HG03135 (cell line): ENCODE data around the gene SLC34A2.
A peak's percentile ranks its signal among the peaks of the same experiment; 100 is the strongest.
"Not testable (repeated sequence)": the region's sequence is repeated elsewhere in the genome, so short reads cannot be mapped to it uniquely, and the experiment has no call there.

Experiments used
- ATAC-seq: cut with Tn5 transposase; IDR thresholded peaks from one replicate; pipeline ENCODE4 v1.9.1; 2021; ENCODE audit warnings: mild to moderate bottlenecking, moderate library complexity; ENCODE audit not compliant: unreplicated experiment

SLC34A2 gene, protein sequence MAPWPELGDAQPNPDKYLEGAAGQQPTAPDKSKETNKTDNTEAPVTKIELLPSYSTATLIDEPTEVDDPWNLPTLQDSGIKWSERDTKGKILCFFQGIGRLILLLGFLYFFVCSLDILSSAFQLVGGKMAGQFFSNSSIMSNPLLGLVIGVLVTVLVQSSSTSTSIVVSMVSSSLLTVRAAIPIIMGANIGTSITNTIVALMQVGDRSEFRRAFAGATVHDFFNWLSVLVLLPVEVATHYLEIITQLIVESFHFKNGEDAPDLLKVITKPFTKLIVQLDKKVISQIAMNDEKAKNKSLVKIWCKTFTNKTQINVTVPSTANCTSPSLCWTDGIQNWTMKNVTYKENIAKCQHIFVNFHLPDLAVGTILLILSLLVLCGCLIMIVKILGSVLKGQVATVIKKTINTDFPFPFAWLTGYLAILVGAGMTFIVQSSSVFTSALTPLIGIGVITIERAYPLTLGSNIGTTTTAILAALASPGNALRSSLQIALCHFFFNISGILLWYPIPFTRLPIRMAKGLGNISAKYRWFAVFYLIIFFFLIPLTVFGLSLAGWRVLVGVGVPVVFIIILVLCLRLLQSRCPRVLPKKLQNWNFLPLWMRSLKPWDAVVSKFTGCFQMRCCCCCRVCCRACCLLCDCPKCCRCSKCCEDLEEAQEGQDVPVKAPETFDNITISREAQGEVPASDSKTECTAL

DNA sequence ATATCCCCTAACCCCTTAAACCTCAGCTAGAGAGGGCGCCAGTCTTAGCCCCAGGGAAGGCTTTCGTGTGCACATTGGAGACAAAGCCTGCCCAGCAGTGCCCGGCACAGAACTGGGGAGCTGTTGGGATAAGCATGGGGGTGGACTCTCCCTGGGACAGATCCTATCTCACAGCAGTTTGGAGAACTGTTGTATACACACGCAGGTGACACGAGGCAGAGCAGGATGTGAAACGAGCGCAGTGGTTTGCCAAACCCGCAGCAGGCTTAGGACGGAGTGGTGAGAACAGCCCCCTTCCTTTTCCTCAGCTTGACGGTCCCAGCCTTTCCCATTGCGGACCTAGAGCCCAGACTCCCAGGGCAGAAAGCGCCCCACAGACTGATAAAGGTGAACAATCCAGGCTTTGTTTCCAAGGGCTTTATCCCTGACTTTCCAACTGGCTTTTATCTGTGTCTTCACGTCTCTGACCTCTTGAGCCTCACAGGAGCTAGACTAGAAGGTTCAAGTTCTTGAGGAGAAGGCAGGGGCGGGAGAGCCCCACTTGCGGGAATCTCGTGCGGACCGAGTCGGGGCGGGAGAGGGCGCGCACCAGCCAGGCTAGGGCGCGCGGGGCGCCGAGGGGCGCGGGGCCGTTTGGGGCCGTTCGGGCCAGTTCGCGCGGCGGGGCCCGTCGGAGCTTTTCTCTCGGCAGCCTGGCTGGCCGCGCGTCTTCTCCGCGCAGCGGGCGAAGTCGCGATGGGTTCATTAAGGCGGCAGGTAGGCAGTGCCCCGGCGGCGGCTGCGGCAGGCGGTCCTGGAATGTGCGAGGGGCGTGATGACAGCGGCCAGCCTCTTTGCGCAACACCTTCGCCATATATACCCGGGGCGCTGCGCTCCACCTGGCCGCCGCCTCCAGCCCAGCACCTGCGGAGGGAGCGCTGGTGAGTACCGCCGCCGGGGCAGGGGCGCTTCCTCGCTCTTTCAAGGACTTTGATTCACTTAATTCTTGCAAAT is at the start of gene SLC34A2:
Gene SLC34A2 (plus strand): TSS at position 881 of the 993 bp plus-strand sequence. CDS start 6,650 bp downstream, outside the sequence.
- no peak for ATAC-seq

- no peak for ATAC-seq
These were observed 47.0 kb upstream of the SLC34A2 start for GRCh38 chr4:25608644-25609043.

- no peak for ATAC-seq
These were observed 45.7 kb upstream of the SLC34A2 start for GRCh38 chr4:25609976-25610375.

- not testable (repeated sequence) for ATAC-seq
These were observed 42.0 kb upstream of the SLC34A2 start for GRCh38 chr4:25613613-25614012.

DNA sequence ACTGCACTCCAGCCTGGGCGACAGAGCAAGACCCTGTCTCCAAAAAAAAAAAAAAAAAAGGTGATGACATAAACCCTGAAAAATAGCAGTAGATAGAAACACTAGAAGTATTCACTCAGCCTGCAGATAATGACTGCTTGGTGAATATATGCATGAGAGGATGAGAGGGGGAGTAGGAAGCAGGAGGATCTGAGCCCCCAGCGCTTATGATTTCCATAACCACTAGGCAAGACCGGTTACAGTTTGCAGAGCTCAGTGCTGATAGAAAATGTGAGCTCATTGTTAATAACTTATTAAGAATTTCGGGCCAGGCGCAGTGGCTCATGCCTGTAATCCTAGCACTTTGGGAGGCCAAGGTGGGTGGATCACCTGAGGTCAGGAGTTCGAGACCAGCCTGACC is 40.8 kb upstream of the SLC34A2 start:
- ATAC-seq = no peak

- peak; percentile 63 for ATAC-seq
These were observed 34.4 kb upstream of the SLC34A2 start for GRCh38 chr4:25621027-25621930.

GRCh38 chr4:25624616-25625015 is 31.0 kb upstream of the SLC34A2 start:
- no peak for ATAC-seq

DNA sequence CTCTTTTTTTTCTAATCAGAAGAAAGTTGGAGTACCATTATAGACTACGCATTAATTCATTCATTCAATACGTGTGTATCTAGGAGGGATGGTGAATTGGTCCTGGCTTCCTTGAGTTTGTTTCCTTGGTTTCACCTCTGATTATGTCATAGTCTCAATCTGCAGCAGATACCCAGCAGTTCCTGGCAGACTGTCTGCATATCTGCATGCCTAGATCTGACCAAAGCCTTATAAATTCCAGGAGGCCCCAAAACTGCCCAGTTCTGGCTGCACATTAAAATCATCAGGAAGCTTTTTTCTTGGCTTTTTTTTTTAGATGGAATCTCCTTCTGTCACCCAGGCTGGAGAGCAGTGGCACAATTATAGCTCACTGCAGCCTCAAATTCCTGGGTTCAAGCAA is 27.2 kb upstream of the SLC34A2 start:
- ATAC-seq = no peak

- no peak for ATAC-seq
These were observed 23.5 kb upstream of the SLC34A2 start for GRCh38 chr4:25632135-25632534.

GRCh38 chr4:25633541-25633940 is 22.1 kb upstream of the SLC34A2 start:
- no peak for ATAC-seq

DNA sequence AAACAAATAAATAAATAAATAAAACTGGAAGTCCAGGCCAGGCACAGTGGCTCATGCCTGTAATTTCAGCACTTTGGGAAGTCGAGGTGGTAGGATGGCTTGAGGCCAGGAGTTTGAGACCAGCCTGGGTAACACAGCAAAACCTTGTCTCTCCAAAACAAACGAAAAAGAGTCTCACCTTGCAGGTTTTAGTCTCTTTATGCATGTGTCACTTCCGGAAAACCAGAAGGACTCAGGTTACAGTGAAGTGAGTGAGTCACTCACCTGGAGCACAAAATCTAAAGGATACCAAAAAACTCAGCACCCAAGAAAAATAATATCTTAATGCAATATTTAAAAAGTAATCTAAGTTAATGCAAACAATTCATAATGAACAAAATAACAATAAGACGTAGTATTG is 20.1 kb upstream of the SLC34A2 start:
- no peak for ATAC-seq

DNA sequence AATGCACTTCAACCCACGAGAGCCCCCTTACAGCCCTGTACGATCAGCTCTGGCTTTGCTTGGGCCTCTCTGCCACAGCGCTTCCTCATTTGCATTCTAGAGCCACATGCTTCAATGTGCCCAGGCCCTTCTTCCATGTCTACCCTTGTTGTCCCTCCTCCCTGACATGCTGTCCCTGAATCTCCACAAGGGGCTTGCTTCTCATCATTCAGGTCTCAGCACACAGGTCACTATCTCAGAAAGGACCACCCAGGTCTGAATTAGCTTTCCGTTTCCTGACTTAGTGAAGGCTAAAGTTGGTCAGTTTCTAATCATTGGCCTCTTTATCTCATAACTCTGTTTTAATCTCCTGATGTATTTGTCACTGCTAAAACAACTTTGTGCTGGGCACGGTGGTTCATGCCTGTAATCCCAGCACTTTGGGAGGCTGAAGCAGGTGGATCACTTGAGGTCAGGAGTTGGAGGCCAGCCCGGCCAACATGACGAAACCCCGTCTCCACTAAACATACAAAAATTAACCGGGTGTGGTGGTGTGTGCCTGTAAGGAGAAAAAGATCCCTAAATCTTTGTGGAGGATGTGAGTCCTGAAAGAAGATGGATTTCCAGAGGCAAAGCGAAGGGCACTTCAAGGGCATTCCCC is 17.9 kb upstream of the SLC34A2 start:
- ATAC-seq = no peak

DNA sequence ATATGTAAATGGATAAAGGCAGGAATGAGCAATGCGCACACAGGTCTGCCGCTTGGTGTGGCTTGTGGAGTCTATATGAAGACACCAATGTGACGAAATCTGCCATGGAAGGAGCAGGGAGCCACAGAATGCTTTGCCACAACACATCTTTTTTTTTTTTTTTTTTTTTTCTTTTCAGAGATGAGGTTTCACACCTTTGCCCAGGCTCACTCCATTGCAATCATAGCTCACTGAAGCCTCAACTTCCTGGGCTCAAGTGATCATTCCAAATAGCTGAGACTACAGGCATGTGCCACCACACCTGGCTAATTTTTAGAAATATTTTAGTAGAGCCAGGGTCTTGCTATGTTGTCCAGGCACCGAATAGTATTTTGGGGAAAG is 17.4 kb upstream of the SLC34A2 start:
- no peak for ATAC-seq

DNA sequence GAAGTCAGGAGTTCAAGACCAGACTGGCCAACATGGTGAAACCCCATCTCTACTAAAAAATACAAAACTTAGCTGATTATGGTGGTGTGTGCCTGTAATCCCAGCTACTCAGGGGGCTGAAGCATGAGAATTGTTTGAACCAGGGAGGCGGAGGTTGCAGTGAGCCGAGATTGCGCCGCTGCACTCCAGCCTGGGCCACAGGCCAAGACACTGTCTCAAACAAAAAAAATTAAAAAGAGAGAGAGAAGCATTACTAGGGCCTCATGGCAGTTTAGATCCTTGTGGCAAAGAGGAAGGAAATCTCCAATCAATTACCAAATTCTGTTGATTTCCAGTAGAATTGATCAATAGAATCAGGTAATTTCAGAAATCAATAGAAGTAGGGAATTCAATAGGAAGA is 16.8 kb upstream of the SLC34A2 start:
- ATAC-seq = no peak

- ATAC-seq = no peak
These were observed 5.3 kb upstream of the SLC34A2 start for GRCh38 chr4:25650311-25650710.

DNA sequence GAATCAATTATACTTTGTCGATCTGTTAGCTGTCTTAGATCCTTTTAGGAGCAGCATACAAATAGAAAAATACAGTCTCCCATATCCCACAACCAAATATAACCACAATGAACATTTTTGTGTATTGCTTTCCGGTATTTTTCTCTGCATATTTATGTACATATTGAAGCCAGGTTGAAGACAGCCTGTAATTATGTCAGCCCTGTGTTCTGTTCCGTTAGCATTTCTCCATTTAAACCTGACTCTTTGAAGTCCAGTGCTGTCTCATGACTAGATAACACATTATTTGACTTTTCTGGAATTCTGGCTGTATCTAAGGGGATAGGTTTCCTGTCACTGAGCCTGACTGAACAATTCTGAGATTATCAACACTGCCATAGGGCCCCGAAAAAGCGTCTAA is 4.0 kb upstream of the SLC34A2 start:
- ATAC-seq = no peak

- ATAC-seq = no peak
These were observed 1.4 kb upstream of the SLC34A2 start for GRCh38 chr4:25654031-25654970.

- no peak for ATAC-seq
These were observed 380 bp downstream of the SLC34A2 start for GRCh38 chr4:25656031-25656430.

GRCh38 chr4:25658357-25658771 is 2.7 kb downstream of the SLC34A2 start:
- no peak for ATAC-seq
